ENCODE results near the gene SUPT7L. TPM values are rescaled to one million over a fixed set of nuclear protein-coding genes. Genes with fewer than 3 reads are reported as not detected.

SUPT7L gene
- total and polyA plus RNA-seq, 2 of the 4 experiments (the other 2 are of a cell fraction) = 16.7 to 33.4 TPM

GRCh38 chr2:27624943-27625342, 38.5 kb downstream of the SUPT7L start:
- Histone ChIP-seq H3K56ac (ENCODE audit: extremely low read depth, insufficient read depth, low read length) (no peak overlapping the region), H2AK5ac (ENCODE audit: low read depth, low read length) (no peak overlapping the region), H3K14ac (replicated peaks; ENCODE audit: low read depth, low read length) (no peak overlapping the region), H3K4ac (ENCODE audit: low read depth, low read length) (no peak overlapping the region), H3K27ac (ENCODE audit: insufficient read depth, low read length) (no peak overlapping the region), H3K23ac (ENCODE audit: low read depth, low read length) (no peak overlapping the region), H4K20me1 (ENCODE audit: insufficient read depth, low read length) (no peaks in the 10 kb centered on the region), H3K9me3 (ENCODE audit: control insufficient read depth, insufficient read depth, low read length) (no peaks in the 10 kb centered on the region), H2BK20ac (ENCODE audit: low read depth, low read length) (no peak overlapping the region), H3K4me2 (ENCODE audit: low read depth, low read length) (no peak overlapping the region), H3K4me3 (ENCODE audit: insufficient read depth, low read depth, low read length) (no peak overlapping the region), H2BK15ac (ENCODE audit: low read depth, low read length) (no peak overlapping the region), H3K18ac (ENCODE audit: low read depth, low read length) (no peak overlapping the region), H2BK120ac (ENCODE audit: low read depth, low read length) (no peak overlapping the region), H3K36me3 (ENCODE audit: control insufficient read depth, insufficient read depth, low read length) (peaks cover 15% of the 10 kb centered on the region), H2BK5ac (ENCODE audit: low read depth, low read length, poor library complexity, severe bottlenecking) (no peak overlapping the region), H3K4me1 (ENCODE audit: control insufficient read depth, insufficient read depth, low read length) (peaks cover 14% of the 10 kb centered on the region), H3K9ac (ENCODE audit: low read depth, low read length) (no peak overlapping the region), H4K5ac (ENCODE audit: low read depth, low read length) (no peak overlapping the region), H2AK9ac (replicated peaks; ENCODE audit: low read depth, low read length, poor library complexity) (no peak overlapping the region), H3K79me1 (ENCODE audit: low read depth in 1 of 2, low read length in 2 of 2) (peaks cover 12 to 25% of the 10 kb centered on the region in 2 experiments), H4K91ac (ENCODE audit: insufficient read depth, low read depth, low read length) (no peak overlapping the region), H2AFZ (replicated peaks; ENCODE audit: low read length, poor library complexity) (no peak overlapping the region), H3K27me3 (ENCODE audit: control insufficient read depth, insufficient read depth, low read length) (no peaks in the 10 kb centered on the region), H4K8ac (ENCODE audit: low read depth in 2 of 2, low read length in 2 of 2) (no peak overlapping the region), H3K9me1 (ENCODE audit: insufficient read depth, low read length) (peaks cover 8% of the 10 kb centered on the region)
- in situ Hi-C loops (cut with MboI; ENCODE audit: low sequenced_read_pairs) = no loop called here
- POLR2A ChIA-PET (ENCODE audit: unreplicated experiment) = no interaction called here
- TF ChIP-seq POLR2A (IDR thresholded peaks at IDR 0.05; ENCODE audit: low read depth, low read length) (no peak), CHD1 (IDR thresholded peaks at IDR 0.05; ENCODE audit: low read depth, low read length) (no peak), USF2 (IDR thresholded peaks at IDR 0.05; ENCODE audit: low read depth, low read length) (no peak), RCOR1 (IDR thresholded peaks at IDR 0.05; ENCODE audit: insufficient replicate concordance, low read length) (no peak), MAFK (IDR thresholded peaks at IDR 0.05; ENCODE audit: low read depth, low read length) (no peak), CEBPB (IDR thresholded peaks at IDR 0.05; ENCODE audit: low read depth, low read length) (no peak), FOS (IDR thresholded peaks at IDR 0.05; ENCODE audit: low read depth, low read length) (no peak)
- intact Hi-C loops (cut with micrococcal nuclease) = loop anchor here (10.0 kb wide), 1 partner anchor 220 kb away; the partner anchor contains the start of gene PPM1G
- no TSS peak for BruUV-seq (replicated peaks)
- dilution Hi-C loops (cut with HindIII; ENCODE audit: low sequenced_read_pairs, unreplicated experiment) = no loop called here
- ATAC-seq (ENCODE audit: low read depth) = no peak
- CTCF ChIA-PET = no interaction called here
- DNase-seq = no peak
